SJSA1 (cell line): Measurements from ENCODE around the gene MYPN. TPM values are rescaled to one million over a fixed set of nuclear protein-coding genes. Genes with fewer than 3 reads are reported as not detected.
A peak's percentile ranks its signal among the peaks of the same experiment; 100 is the strongest.
"Not testable (repeated sequence)": the region's sequence is repeated elsewhere in the genome, so short reads cannot be mapped to it uniquely, and the experiment has no call there.

Experiments used
- DNase-seq, 2 experiments: peaks; one replicate each; pipeline ENCODE4 v3.0.0-alpha.2; 2015 to 2020; ENCODE audit warnings: low spot score in 2 of 2, low read depth in 1 of 2
- H3K27ac ChIP-seq: fragments of 250-450 bp; sonication (Bioruptor Pico); 2 replicates; pipeline ENCODE4 v1.5.1; 2020; ENCODE audit warnings: mild to moderate bottlenecking, moderate library complexity
- H3K27me3 ChIP-seq: fragments of 250-450 bp; sonication (Bioruptor Pico); replicated peaks from 2 replicates; pipeline ENCODE4 v1.5.1; 2020; ENCODE audit warnings: mild to moderate bottlenecking, moderate library complexity
- H3K36me3 ChIP-seq: fragments of 250-450 bp; sonication (Bioruptor Pico); 2 replicates; pipeline ENCODE4 v1.5.1; 2020; ENCODE audit warnings: mild to moderate bottlenecking
- H3K4me1 ChIP-seq: fragments of 250-450 bp; sonication (Bioruptor Pico); replicated peaks from 2 replicates; pipeline ENCODE4 v1.6.1; 2021; ENCODE audit warnings: mild to moderate bottlenecking
- H3K4me3 ChIP-seq: fragments of 250-450 bp; sonication (Bioruptor Pico); 2 replicates; pipeline ENCODE4 v1.5.1; 2020; ENCODE audit warnings: mild to moderate bottlenecking
- H3K9me3 ChIP-seq: fragments of 250-450 bp; sonication (Bioruptor Pico); replicated peaks from 2 replicates; pipeline ENCODE4 v1.5.1; 2020; ENCODE audit warnings: mild to moderate bottlenecking
- total RNA-seq: library from RNA; depleted of rRNA; stranded (reverse); fragments of >200 nt; shearing (Covaris generic); gene quantifications from 2 replicates; pipeline ENCODE4 v1.2.3, GENCODE V29; 2014; rRNA removed

The MYPN gene
- total RNA-seq, 1 experiment from 2014 or later = 0.39 TPM

GRCh38 chr10:68239596-68240150 is 130.4 kb downstream of the MYPN start:
- DNase-seq = peak in 1 of 2 experiments; percentile 59
- H3K4me3 ChIP-seq = no peak overlapping the region
- H3K36me3 ChIP-seq = no peaks in the 10 kb centered on the region

DNA sequence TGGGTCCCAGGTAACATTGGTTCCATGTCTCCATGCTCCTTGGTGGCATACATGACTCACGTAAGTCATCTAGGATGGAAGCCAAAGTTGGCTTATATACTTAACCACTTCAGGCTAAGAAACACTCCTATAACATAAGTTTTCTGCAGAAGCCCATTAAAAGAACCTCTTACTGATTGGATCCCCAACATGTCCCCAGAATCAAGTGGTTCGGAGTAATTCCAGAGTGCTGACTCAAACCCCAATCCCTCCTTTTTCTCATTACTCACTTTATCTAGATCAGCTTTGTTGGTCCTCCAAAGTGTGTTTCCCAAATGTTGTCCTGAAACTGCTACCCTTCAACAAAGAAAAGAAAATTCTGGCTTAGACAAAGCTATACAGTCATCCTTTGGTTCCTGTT is 132.8 kb downstream of the MYPN start:
- Histone ChIP-seq H3K36me3 (no peaks in the 10 kb centered on the region), H3K4me1 (no peaks in the 10 kb centered on the region), H3K9me3 (no peaks in the 10 kb centered on the region), H3K27ac (no peak overlapping the region), H3K27me3 (no peaks in the 10 kb centered on the region; the same call in 1 of the 2 replicates), H3K4me3 (no peak overlapping the region)
- DNase-seq = no peak

More at GRCh38 chr10:68239596-68240150, 130.4 kb downstream of the MYPN start:
- no peaks in the 10 kb centered on the region for H3K9me3 ChIP-seq
- no peaks in the 10 kb centered on the region; the same call in 1 of the 2 replicates for H3K27me3 ChIP-seq
- H3K4me1 ChIP-seq = no peaks in the 10 kb centered on the region
- no peak overlapping the region for H3K27ac ChIP-seq

DNA sequence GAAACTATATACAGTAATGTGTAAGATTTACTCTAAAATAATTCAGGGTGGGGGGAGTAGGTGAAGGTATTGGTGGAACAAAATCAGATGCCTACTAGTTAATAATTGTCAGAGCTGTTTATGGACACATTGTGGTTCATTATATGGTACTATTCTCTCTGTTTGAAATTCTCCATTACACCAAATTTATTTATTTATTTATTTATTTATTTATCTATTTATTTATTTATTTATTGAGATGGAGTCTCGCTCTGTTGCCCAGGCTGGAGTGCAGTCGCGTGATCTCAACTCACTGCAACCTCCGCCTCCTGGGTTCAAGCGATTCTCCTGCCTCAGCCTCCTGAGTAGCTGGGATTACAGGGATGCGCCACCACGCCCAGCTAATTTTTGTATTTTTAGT is 137.1 kb downstream of the MYPN start:
- not testable (repeated sequence) for H3K36me3 ChIP-seq, H3K27ac ChIP-seq, H3K27me3 ChIP-seq, H3K4me3 ChIP-seq, H3K4me1 ChIP-seq, H3K9me3 ChIP-seq, DNase-seq

DNA sequence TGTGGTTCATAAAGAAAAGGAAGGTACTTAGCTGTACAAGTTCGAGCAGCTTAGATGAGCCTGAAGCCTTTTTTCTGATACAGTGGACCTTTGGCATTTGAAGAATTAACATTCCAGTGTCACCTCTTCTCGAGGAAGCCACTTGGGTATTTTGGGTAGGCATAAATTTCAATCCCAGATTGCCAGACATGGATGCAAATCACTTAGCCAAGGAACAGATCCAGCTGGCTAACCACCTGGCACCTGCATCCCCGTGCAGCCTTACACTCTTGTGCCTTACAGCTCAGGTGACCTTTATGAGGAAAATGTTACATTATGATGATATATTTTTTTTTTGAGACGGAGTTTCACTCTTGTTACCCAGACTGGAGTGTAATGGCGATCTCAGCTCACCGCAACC is 138.6 kb downstream of the MYPN start:
- Histone ChIP-seq H3K4me3 (no peak overlapping the region), H3K9me3 (no peaks in the 10 kb centered on the region), H3K27me3 (0 out of 2 replicates have a peak, but pooled peaks cover 5% of the 10 kb centered on the region)

DNA sequence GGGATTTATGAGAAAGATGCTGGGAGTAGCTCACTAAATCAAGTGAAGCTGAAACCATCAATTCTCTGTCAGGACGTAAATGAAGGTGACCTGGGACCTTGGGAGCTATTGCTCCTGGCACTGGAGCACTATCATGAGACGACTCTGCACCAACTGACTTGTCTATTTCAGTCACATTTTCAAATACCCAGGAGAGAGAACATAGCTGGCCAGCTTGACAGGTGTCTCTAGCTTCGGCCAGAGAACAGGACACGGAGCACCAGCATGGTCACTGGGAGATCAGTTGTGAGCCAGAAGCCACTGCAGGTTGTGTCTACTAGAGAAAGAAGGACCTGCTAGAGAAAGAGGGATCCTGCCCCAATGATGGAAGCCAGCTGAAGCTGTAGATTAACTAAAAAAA is 140.0 kb downstream of the MYPN start:
- H3K9me3 ChIP-seq = no peaks in the 10 kb centered on the region
- no peaks in the 10 kb centered on the region for H3K36me3 ChIP-seq
- no peak for DNase-seq
- H3K4me1 ChIP-seq = no peaks in the 10 kb centered on the region
- no peak overlapping the region for H3K27ac ChIP-seq
- no peak overlapping the region for H3K4me3 ChIP-seq
- H3K27me3 ChIP-seq = peaks cover 9% of the 10 kb centered on the region; the same call in 1 of the 2 replicates

More for the DNA sequence above, 138.6 kb downstream of the MYPN start:
- DNase-seq = no peak
- Histone ChIP-seq H3K4me1 (no peaks in the 10 kb centered on the region), H3K36me3 (no peaks in the 10 kb centered on the region), H3K27ac (no peak overlapping the region)

DNA sequence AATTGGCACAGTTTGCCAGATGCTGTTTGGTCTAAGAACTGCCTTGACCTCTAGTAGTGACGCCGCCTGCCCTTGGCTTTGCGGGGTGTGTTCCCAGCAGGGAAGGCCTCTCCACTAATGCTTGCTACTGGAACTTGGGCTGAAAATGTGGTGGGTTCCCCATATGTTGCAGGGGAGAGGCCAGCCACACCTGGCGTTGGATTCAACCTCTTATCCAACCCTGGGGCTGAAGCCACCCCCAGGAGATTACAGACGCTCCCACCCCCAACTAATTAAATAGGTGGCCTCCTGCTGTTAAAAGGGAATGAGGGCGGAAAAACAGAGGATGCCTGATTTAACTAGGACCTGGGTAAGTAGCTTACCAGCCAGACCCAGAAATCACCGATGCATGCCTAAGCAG is 141.9 kb downstream of the MYPN start:
- Histone ChIP-seq H3K9me3 (no peaks in the 10 kb centered on the region), H3K36me3 (no peaks in the 10 kb centered on the region), H3K27me3 (peaks cover 9% of the 10 kb centered on the region; the same call in 1 of the 2 replicates), H3K4me1 (no peaks in the 10 kb centered on the region), H3K27ac (no peak overlapping the region), H3K4me3 (no peak overlapping the region)
- DNase-seq = no peak

GRCh38 chr10:68251625-68252495 is 142.6 kb downstream of the MYPN start:
- no peak overlapping the region for H3K27ac ChIP-seq
- DNase-seq = no peak
- no peaks in the 10 kb centered on the region for H3K9me3 ChIP-seq
- no peaks in the 10 kb centered on the region for H3K4me1 ChIP-seq
- peaks cover 9% of the 10 kb centered on the region; the same call in 1 of the 2 replicates for H3K27me3 ChIP-seq
- H3K36me3 ChIP-seq = no peaks in the 10 kb centered on the region
- no peak overlapping the region for H3K4me3 ChIP-seq

- Histone ChIP-seq H3K9me3 (no peaks in the 10 kb centered on the region), H3K27ac (no peak overlapping the region), H3K27me3 (peaks cover 12% of the 10 kb centered on the region; the same call in 1 of the 2 replicates), H3K4me1 (no peaks in the 10 kb centered on the region), H3K36me3 (no peaks in the 10 kb centered on the region), H3K4me3 (no peak overlapping the region)
- no peak for DNase-seq
These were observed 144.1 kb downstream of the MYPN start for GRCh38 chr10:68253346-68253745.

- Histone ChIP-seq H3K27me3 (peaks cover 3% of the 10 kb centered on the region; the same call in 1 of the 2 replicates), H3K36me3 (no peaks in the 10 kb centered on the region), H3K27ac (no peak overlapping the region), H3K4me1 (no peaks in the 10 kb centered on the region), H3K9me3 (no peaks in the 10 kb centered on the region), H3K4me3 (no peak overlapping the region)
- DNase-seq = no peak
These were observed 152.0 kb downstream of the MYPN start for GRCh38 chr10:68261132-68261856.

Other genes starting within 250 kb of the MYPN start
- gene SIRT1, start 224.8 kb upstream of the MYPN start, total RNA-seq = 25.2 and 28.7 TPM in 2 replicates
- gene HERC4, start 34.2 kb upstream of the MYPN start, total RNA-seq = 26.3 and 42.0 TPM in 2 replicates
- not detected in 2 replicates for gene ATOH7, start 122.6 kb downstream of the MYPN start, total RNA-seq
- gene HNRNPH3, start 222.6 kb downstream of the MYPN start, total RNA-seq = 19.2 and 33.5 TPM in 2 replicates
- gene PBLD, start 223.4 kb downstream of the MYPN start, total RNA-seq = 3.2 and 3.3 TPM in 2 replicates